ENCODE data around the gene ICA1.
"Not testable (repeated sequence)": the region's sequence is repeated elsewhere in the genome, so short reads cannot be mapped to it uniquely, and the experiment has no call there.

ICA1 gene

GRCh38 chr7:8261711-8262695 lies at the start of gene ICA1:
TSS of gene ICA1 (minus strand) at chr7:8262167. CDS start at chr7:8235926, 26,241 bp downstream.
- DNase-seq (ENCODE audit: low read depth), result peak; percentile 12
- peak within 1 kb of the TSS; percentile 48 for H3K4me3 ChIP-seq (ENCODE audit: low read depth, low read length)
- TF ChIP-seq CTCF (conservative IDR thresholded peaks at IDR 0.05; ENCODE audit: low read depth, low read length), result no peak

GRCh38 chr7:8310876-8311275 lies 48.9 kb upstream of the ICA1 start:
- H3K4me3 ChIP-seq (ENCODE audit: low read depth, low read length), result no peak overlapping the region
- no peak for DNase-seq (ENCODE audit: low read depth)
- no peak for TF ChIP-seq CTCF (conservative IDR thresholded peaks at IDR 0.05; ENCODE audit: low read depth, low read length)

- H3K4me3 ChIP-seq (ENCODE audit: low read depth, low read length), result no peak overlapping the region
- DNase-seq (ENCODE audit: low read depth), result no peak
Observed at GRCh38 chr7:8305625-8306388, 43.8 kb upstream of the ICA1 start.

GRCh38 chr7:8305104-8305503 lies 43.1 kb upstream of the ICA1 start:
- no peak overlapping the region for H3K4me3 ChIP-seq (ENCODE audit: low read depth, low read length)
- no peak for DNase-seq (ENCODE audit: low read depth)
- no peak for TF ChIP-seq CTCF (conservative IDR thresholded peaks at IDR 0.05; ENCODE audit: low read depth, low read length)

More at GRCh38 chr7:8305625-8306388, 43.8 kb upstream of the ICA1 start:
- TF ChIP-seq CTCF (conservative IDR thresholded peaks at IDR 0.05; ENCODE audit: low read depth, low read length), result no peak

GRCh38 chr7:8303904-8304528 lies 42.0 kb upstream of the ICA1 start:
- H3K4me3 ChIP-seq (ENCODE audit: low read depth, low read length), result no peak overlapping the region
- DNase-seq (ENCODE audit: low read depth), result no peak
- no peak for TF ChIP-seq CTCF (conservative IDR thresholded peaks at IDR 0.05; ENCODE audit: low read depth, low read length)

GRCh38 chr7:8297023-8297422 lies 35.1 kb upstream of the ICA1 start:
- H3K4me3 ChIP-seq (ENCODE audit: low read depth, low read length); DNase-seq (ENCODE audit: low read depth): not testable (repeated sequence)

- no peak overlapping the region for H3K4me3 ChIP-seq (ENCODE audit: low read depth, low read length)
- no peak for DNase-seq (ENCODE audit: low read depth)
- TF ChIP-seq CTCF (conservative IDR thresholded peaks at IDR 0.05; ENCODE audit: low read depth, low read length), result no peak
Observed at GRCh38 chr7:8296362-8296659, 34.3 kb upstream of the ICA1 start.

Measured in choroid plexus epithelial cell (primary cell).